Coronary artery (tissue), 2 donors: ENCODE data around the gene CAPN2.

Experiments
- DNase-seq: peaks from one replicate; pipeline ENCODE4 v3.0.0-alpha.2; 2017; ENCODE audit warnings: low spot score
- H3K27ac ChIP-seq, 2 donors: fragments of 200-600 bp; sonication (generic); one replicate each; pipeline ENCODE4 v1.5.1; 2016 to 2019
- H3K4me3 ChIP-seq: fragments of 200-600 bp; sonication (generic); 2 replicates; pipeline ENCODE4 v1.5.1; 2016; ENCODE audit warnings: mild to moderate bottlenecking, moderate library complexity
- CTCF ChIP-seq: fragments of 200-600 bp; sonication (generic); IDR thresholded peaks from one replicate; pipeline ENCODE4 v1.5.1; 2019; ENCODE audit warnings: antibody characterized with exemption

Gene CAPN2

GRCh38 chr1:223820515-223820858, 108.1 kb downstream of the CAPN2 start:
- Histone ChIP-seq H3K4me3 (no peak overlapping the region), H3K27ac (peak overlapping the region in 1 of 2 donors; percentile 10)
- no peak for DNase-seq
- TF ChIP-seq CTCF, result no peak

- Histone ChIP-seq H3K27ac (peak overlapping the region; percentile 10 to 13), H3K4me3 (no peak overlapping the region)
- DNase-seq, result no peak
- no peak for TF ChIP-seq CTCF
These were observed 108.6 kb downstream of the CAPN2 start for GRCh38 chr1:223820971-223821370.

GRCh38 chr1:223824287-223824686, 111.9 kb downstream of the CAPN2 start:
- Histone ChIP-seq H3K27ac (no peak overlapping the region), H3K4me3 (no peak overlapping the region)
- TF ChIP-seq CTCF, result no peak
- no peak for DNase-seq

GRCh38 chr1:223824712-223825111, 112.4 kb downstream of the CAPN2 start:
- H3K4me3 ChIP-seq, result no peak overlapping the region
- DNase-seq, result no peak
- TF ChIP-seq CTCF, result no peak
- H3K27ac ChIP-seq, result no peak overlapping the region
